ENCODE data around the gene GJA8.
"Not testable (repeated sequence)": the region's sequence is repeated elsewhere in the genome, so short reads cannot be mapped to it uniquely, and the experiment has no call there.

GJA8 gene

DNA sequence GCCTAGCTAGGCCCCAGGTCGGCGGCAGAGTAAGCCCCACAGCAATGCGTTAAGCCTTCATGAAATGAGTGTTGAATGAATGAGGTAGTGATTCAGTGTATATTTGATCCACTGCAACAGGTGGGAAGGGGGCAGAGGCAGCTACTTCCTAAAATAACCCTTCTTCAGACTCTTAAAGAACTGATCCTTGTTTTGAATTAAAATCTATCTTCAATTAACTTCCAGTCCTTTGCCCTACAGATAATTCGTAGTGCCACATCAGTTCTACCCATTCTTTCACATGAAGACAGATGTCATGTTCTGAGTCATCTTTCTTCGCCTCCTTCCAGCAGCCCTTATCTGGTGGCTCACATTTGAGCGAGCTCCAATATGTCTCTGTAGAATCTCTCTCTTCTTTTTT is 24.6 kb downstream of the GJA8 start:
- in situ Hi-C loops (cut with HindIII; ENCODE audit: low sequenced_read_pairs): not testable (repeated sequence)

DNA sequence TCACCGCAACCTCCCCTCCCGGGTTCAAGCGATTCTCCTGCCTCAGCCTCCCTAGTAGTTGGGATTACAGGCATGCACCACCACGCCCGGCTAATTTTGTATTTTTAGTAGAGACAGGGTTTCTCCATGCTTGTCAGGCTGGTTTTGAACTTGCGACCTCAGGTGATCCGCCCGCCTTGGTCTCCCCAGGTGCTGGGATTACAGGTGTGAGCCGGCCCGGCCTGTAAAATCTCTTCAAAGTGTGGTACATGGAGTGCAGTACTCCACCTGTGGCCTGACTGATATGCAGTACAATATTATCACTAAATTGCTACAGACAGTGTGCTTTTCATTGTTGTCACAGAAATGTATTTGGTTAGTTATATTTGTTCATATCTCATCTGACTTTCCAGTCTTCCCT is 25.1 kb downstream of the GJA8 start:
- in situ Hi-C loops (cut with HindIII; ENCODE audit: low sequenced_read_pairs): not testable (repeated sequence)

DNA sequence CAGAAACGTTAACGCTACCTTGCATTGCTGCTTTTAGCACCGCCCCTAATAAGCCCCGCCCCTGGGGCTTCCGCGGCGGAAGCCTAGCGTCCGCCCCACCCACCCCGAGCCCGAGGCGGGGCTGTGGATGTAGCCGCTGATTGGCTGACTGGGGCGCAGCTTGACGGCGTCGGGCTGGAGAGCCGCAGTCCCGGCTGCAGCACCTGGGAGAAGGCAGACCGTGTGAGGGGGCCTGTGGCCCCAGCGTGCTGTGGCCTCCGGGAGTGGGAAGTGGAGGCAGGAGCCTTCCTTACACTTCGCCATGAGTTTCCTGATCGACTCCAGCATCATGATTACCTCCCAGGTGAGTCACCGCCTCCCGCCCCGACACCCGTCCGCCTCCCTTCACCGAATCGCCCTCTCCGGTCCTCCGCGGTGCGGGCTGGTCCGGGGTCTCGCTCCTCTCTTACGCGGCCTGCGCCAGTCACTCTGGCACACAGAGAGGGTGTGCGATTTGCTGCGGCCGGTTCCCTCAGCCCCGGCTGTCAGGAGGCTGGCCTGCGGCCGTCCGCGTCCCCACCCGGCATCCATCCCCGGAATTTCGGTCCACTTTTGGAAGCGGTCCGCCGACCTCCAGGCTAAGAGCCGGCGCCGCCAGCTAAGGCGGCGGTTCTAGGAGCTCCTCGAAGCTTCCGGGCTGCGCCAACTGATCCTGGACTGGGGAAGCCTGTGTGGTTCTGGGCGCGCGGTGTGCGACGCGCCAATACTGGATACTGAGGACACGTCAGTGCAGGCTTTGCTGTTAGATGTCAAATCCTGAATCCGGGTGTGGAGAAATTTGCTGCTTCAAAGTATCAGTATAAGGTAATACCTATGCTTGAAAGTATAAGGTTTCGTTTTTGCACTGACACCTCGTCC is 25.9 kb downstream of the GJA8 start, which contains the start of gene GPR89B:
GPR89B (plus strand) TSS at position 185 of the 897 bp plus-strand sequence; CDS start at position 302, 117 bp downstream.
- in situ Hi-C loops (cut with HindIII; ENCODE audit: low sequenced_read_pairs): not testable (repeated sequence)

DNA sequence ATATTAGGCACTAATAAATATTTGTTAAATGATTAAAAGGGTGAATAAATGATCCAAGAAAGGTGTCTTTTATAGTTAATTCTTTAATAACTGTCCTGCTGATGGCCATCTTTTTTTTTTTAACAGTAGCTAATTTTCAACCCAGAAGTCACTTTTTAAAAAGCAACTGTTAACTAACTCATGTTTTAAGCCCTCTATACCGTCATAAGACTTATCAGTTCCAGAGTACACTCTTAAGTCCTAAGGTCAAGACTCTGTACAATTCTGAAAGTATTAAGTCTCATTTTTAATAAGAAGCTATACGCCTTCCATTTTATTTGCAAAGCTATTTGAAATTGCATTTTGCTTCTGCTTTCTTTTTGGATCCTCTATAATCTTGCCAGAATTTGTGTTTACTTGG is 28.5 kb downstream of the GJA8 start:
- in situ Hi-C loops (cut with HindIII; ENCODE audit: low sequenced_read_pairs): not testable (repeated sequence)

DNA sequence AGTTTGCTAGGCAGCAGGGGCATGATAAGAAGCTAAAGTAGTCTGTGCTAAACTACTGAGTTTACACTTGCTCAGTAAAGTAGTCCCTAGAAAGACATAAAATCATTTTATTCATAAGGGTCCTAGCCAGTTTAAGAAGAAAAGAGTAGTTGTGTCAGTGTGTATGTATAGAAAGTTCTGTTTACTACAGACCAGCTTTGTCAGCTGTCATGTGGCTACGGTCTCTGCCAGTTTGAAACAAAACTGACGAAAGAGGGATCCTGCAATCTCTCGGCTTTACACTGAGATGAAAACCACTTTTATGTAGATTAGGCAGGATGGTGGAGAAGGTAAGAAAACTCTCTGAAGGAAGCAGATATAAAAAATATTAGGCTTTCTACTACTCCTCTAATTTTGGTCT is 32.7 kb downstream of the GJA8 start:
- in situ Hi-C loops (cut with HindIII; ENCODE audit: low sequenced_read_pairs): not testable (repeated sequence)

DNA sequence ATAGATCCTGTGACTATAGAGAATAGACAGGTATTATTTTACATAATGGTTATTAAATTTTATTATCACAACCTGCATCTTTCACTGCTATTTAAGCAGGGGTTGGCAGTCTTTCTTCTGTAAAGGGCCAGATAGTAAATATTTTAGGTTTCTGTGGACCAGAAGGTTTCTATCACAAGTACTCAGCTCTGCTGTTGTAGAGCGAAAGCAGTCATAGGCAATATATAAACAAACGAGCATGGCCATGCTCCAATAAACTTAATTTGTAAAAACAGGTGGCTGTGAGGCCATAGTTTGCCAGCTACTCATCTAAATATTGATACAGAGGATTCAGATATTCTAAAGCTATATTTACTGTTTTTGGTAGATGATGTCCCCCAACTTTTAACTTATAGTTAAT is 37.9 kb downstream of the GJA8 start:
- in situ Hi-C loops (cut with HindIII; ENCODE audit: low sequenced_read_pairs): not testable (repeated sequence)

DNA sequence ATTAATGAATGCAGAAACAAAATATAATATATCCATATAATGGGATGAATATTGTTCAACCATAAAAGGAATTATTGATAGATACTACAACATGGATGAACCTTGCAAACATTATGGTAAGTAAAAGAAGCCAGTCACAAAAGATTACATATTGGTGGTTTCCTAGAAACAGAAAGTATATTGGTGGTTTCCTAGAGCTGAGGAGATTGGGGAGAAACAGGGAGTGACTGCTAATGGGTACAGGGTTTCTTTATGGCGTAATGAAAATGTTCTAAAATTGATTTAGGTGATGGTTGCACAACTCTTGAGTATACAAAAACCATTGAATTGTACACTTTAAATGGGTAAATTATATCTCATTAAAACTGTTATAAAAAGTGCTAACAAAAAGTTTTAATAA is 40.0 kb downstream of the GJA8 start:
- in situ Hi-C loops (cut with HindIII; ENCODE audit: low sequenced_read_pairs): not testable (repeated sequence)

DNA sequence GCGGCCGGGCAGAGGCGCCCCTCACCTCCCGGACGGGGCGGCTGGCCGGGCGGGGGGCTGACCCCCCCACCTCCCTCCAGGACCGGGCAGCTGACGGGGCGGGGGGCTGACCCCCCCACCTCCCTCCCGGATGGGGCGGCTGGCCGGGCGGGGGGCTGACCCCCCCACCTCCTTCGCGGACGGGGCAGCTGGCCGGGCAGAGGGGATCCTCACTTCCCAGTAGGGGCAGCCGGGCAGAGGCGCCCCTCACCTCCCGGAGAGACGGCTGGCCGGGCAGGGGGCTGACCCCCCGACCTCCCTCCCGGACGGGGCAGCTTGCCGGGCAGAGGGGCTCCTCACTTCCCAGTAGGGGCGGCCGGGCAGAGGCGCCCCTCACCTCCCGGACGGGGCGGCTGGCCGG is 46.9 kb downstream of the GJA8 start:
- in situ Hi-C loops (cut with HindIII; ENCODE audit: low sequenced_read_pairs): not testable (repeated sequence)

All from DLD1 (cell line).